GM12878 (cell line): ENCODE measurements around the gene MYCBPAP. TPM values are rescaled to one million over a fixed set of nuclear protein-coding genes. Genes with fewer than 3 reads are reported as not detected.

Source experiments
- ESRRA ChIP-seq: IDR thresholded peaks from 2 replicates; pipeline ENCODE4 v1.6.1; 2012; ENCODE audit warnings: mild to moderate bottlenecking, low read length, improper control_type of control experiment
- GATAD2B ChIP-seq: fragments of 450-650 bp; conservative IDR thresholded peaks from 2 replicates; pipeline ENCODE4 v1.6.1; 2017; ENCODE audit warnings: low read depth, mild to moderate bottlenecking, moderate library complexity
- IRF3 ChIP-seq: fragments of 450-650 bp; IDR thresholded peaks from 2 replicates; pipeline ENCODE4 v1.6.1; 2014; ENCODE audit warnings: mild to moderate bottlenecking
- MLLT1 ChIP-seq: fragments of 450-650 bp; IDR thresholded peaks from 2 replicates; pipeline ENCODE4 v1.6.1; 2016; ENCODE audit warnings: mild to moderate bottlenecking
- MXI1 ChIP-seq: fragments of 150-350 bp; IDR thresholded peaks from 2 replicates; pipeline ENCODE4 v1.6.1; 2011; ENCODE audit warnings: low read depth, mild to moderate bottlenecking, inconsistent platforms, low read length, improper control_type of control experiment
- RB1 ChIP-seq: fragments of 450-650 bp; formaldehyde crosslinking; IDR thresholded peaks from 2 replicates; pipeline ENCODE4 v1.6.1; 2017; ENCODE audit warnings: mild to moderate bottlenecking, borderline replicate concordance
- RELA ChIP-seq: fragments of 450-650 bp; IDR thresholded peaks from 2 replicates; pipeline ENCODE4 v1.8.0; 2014; ENCODE audit warnings: borderline replicate concordance; ENCODE audit not compliant: partially characterized antibody
- REST ChIP-seq: IDR thresholded peaks from 2 replicates; pipeline ENCODE4 v1.6.1; 2012; ENCODE audit warnings: mild to moderate bottlenecking, low read depth, low read length
- TARDBP ChIP-seq: IDR thresholded peaks from 2 replicates; pipeline ENCODE4 v1.6.1; 2016; ENCODE audit warnings: borderline replicate concordance
- ZBTB40 ChIP-seq: fragments of 450-650 bp; IDR thresholded peaks from 2 replicates; pipeline ENCODE4 v1.6.1; 2016; ENCODE audit warnings: mild to moderate bottlenecking, moderate library complexity, borderline replicate concordance
- ZNF592 ChIP-seq: fragments of 450-650 bp; IDR thresholded peaks from 2 replicates; pipeline ENCODE4 v1.6.1; 2017; ENCODE audit warnings: mild to moderate bottlenecking, moderate library complexity
- ZSCAN29 ChIP-seq: fragments of 450-650 bp; IDR thresholded peaks from 2 replicates; pipeline ENCODE4 v1.6.1; 2017; ENCODE audit warnings: mild to moderate bottlenecking, moderate library complexity
- polyA plus RNA-seq, 11 experiments: library from polyadenylated mRNA; depleted of rRNA in 4 of 11; unstranded in 6 of 11; stranded (reverse) in 5 of 11; fragments of >200 nt; fragmentation: Nextera tagmentation in 4 of 11; fragmentation: Illumina TruSeq in 1 of 11; extraction: Ambion mirVana in 4 of 11; extraction: Trizol in 1 of 11; gene quantifications; 1 replicate in 1 of 11; 2 replicates in 10 of 11; pipeline versions ENCODE4 v1.2.1 to v1.2.3, GENCODE V29; 2011 to 2016; ENCODE audit warnings: inconsistent platforms in 2 of 11, missing spikeins in 2 of 11, low read depth in 1 of 11
- total RNA-seq, 4 experiments: library from RNA; depleted of rRNA in 3 of 4; stranded (reverse); fragments of >200 nt in 3 of 4; fragmentation: Illumina TruSeq in 1 of 4; extraction: Trizol in 1 of 4; gene quantifications; 2 replicates each; pipeline versions ENCODE4 v1.2.1 to v1.2.3, GENCODE V29; 2013 to 2021

Gene MYCBPAP
- total and polyA plus RNA-seq, 10 of the 15 experiments (the other 5 are each of a cell fraction or from before 2014, with no cell fraction given), result 0.23 to 2.7 (median 1.5) TPM

GRCh38 chr17:50478391-50479381 is 29.6 kb upstream of the MYCBPAP start, which contains the start of gene RSAD1 (continued):
- TF ChIP-seq ZNF592 (peak; percentile 96), ESRRA (peak; percentile 64; the same call in 1 of the 2 replicates), MLLT1 (peak; percentile 97), RELA (peak; percentile 72), RB1 (peak; percentile 97), ZSCAN29 (peak; percentile 80; the same call in 1 of the 2 replicates), MXI1 (peak; percentile 83; the same call in 1 of the 2 replicates), IRF3 (peak; percentile 54; the same call in 1 of the 2 replicates), TARDBP (no peak), ZBTB40 (0 out of 2 replicates have a peak, but pooled peaks have one; percentile 37), REST (no peak), GATAD2B (peak; percentile 97)
